Measurements from ENCODE around the gene HOXA4.

The HOXA4 gene

GRCh38 chr7:27110186-27111031 is 20.1 kb downstream of the HOXA4 start:
- peak overlapping the region; percentile 71 for H3K9ac ChIP-seq (ENCODE audit: low read length)
- no peaks in the 10 kb centered on the region for H3K27me3 ChIP-seq (ENCODE audit: control insufficient read depth, insufficient read depth, low read length)
- no peaks in the 10 kb centered on the region for H3K9me3 ChIP-seq (ENCODE audit: control insufficient read depth, low read length)
- peaks cover 58% of the 10 kb centered on the region for H3K4me1 ChIP-seq (ENCODE audit: control insufficient read depth, insufficient read depth, low read length)
- no peaks in the 10 kb centered on the region for H3K36me3 ChIP-seq (ENCODE audit: control insufficient read depth, insufficient read depth, low read length)
- peak overlapping the region; percentile 33 for H3K4me3 ChIP-seq (ENCODE audit: low read length)

DNA sequence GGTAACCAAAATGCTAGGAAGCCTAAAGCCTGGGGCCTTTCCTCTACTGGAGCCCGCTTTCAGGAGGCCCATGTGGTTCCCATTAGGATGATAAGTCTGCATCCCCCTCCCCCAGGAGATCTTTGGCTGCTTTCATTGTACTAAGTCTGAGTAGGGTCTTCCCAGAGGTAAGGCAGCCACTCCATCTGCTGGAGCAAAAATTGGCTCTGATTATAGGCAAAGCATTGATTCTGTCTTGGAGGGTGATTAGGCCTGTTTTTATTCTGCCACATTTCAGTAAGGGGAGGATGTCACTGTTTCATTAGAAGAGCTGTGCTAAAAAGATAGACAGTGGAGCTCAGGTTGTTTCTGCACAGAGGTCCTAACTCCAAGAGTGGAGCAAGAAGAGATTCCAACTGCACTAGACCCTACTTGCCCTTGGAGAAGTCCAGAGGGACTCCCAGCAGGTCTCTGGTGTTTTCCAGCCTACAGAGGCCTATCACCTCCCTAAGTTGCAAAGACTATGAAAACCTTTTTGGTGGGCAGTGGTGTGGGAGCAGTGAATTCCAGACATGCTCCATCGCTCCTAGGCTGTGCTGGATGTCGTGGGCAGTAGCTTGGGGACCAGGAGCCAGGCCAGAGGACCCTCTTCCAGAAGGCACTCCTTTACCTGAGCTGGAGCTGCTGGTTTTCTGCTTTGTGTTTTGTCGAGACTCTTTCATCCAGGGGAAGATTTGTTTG is 20.9 kb downstream of the HOXA4 start:
- H3K9me3 ChIP-seq (ENCODE audit: control insufficient read depth, low read length), result no peaks in the 10 kb centered on the region
- peaks cover 63% of the 10 kb centered on the region for H3K4me1 ChIP-seq (ENCODE audit: control insufficient read depth, insufficient read depth, low read length)
- H3K36me3 ChIP-seq (ENCODE audit: control insufficient read depth, insufficient read depth, low read length), result no peaks in the 10 kb centered on the region
- H3K27me3 ChIP-seq (ENCODE audit: control insufficient read depth, insufficient read depth, low read length), result no peaks in the 10 kb centered on the region
- no peak overlapping the region for H3K4me3 ChIP-seq (ENCODE audit: low read length)
- H3K9ac ChIP-seq (ENCODE audit: low read length), result peak overlapping the region; percentile 83

DNA sequence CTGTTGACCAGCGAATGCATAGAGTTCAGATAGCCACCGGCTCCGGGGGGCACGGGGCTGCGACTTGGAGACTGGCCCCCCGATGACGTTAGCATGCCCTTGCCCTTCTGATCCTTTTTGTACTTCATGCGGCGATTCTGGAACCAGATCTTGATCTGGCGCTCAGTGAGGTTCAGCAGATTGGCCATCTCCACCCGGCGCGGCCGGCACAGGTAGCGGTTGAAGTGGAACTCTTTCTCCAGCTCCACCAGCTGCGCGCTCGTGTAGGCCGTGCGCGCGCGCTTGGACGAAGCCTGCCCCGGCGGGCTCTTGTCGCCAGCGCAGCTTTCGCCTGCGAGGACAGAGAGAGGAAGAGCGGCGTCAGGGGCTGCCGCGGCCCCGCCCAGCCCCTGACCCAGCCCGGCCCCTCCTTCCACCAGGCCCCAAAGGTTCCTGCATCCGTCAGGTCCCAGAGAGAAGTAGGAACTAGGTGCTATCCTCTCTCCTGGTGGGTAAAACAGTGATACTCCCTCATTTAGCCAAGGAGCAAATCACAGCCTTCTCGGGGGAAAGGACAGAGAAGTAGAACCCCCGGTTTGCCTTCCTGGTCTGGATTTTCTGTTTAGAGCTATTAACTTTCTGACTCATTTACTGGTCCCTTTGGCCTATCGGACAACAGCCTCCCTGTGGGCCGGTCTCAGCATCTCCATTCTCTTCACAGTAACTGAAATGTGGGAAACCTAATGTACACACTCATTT is 22.0 kb downstream of the HOXA4 start:
- Histone ChIP-seq H3K4me3 (ENCODE audit: low read length) (peak overlapping the region; percentile 7), H3K36me3 (ENCODE audit: control insufficient read depth, insufficient read depth, low read length) (no peaks in the 10 kb centered on the region), H3K4me1 (ENCODE audit: control insufficient read depth, insufficient read depth, low read length) (peaks cover 65% of the 10 kb centered on the region), H3K9ac (ENCODE audit: low read length) (peak overlapping the region; percentile 83), H3K9me3 (ENCODE audit: control insufficient read depth, low read length) (no peaks in the 10 kb centered on the region), H3K27me3 (ENCODE audit: control insufficient read depth, insufficient read depth, low read length) (no peaks in the 10 kb centered on the region)

- Histone ChIP-seq H3K4me3 (ENCODE audit: low read length) (peak overlapping the region; percentile 10), H3K9me3 (ENCODE audit: control insufficient read depth, low read length) (no peaks in the 10 kb centered on the region), H3K9ac (ENCODE audit: low read length) (peak overlapping the region; percentile 83), H3K36me3 (ENCODE audit: control insufficient read depth, insufficient read depth, low read length) (no peaks in the 10 kb centered on the region), H3K4me1 (ENCODE audit: control insufficient read depth, insufficient read depth, low read length) (peaks cover 65% of the 10 kb centered on the region), H3K27me3 (ENCODE audit: control insufficient read depth, insufficient read depth, low read length) (no peaks in the 10 kb centered on the region)
Observed at GRCh38 chr7:27107391-27108381, 22.9 kb downstream of the HOXA4 start.

DNA sequence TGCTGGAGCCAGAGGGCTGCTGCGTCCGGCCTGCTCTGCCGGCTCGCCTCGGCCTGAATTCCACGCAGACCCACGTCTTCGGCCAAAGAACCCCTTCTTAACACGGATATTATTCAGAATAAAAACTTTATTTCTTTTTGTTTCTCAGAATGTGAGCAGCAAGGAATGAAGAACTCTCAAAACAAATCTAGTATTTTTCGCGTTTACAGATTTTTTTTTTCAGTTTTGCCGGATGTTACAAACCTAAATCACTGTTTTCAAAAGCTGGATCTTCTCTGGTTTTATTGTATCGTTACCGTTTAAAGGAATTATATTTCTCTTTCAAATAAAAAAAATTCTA is 23.7 kb downstream of the HOXA4 start:
- H3K9ac ChIP-seq (ENCODE audit: low read length), result peak overlapping the region; percentile 83

DNA sequence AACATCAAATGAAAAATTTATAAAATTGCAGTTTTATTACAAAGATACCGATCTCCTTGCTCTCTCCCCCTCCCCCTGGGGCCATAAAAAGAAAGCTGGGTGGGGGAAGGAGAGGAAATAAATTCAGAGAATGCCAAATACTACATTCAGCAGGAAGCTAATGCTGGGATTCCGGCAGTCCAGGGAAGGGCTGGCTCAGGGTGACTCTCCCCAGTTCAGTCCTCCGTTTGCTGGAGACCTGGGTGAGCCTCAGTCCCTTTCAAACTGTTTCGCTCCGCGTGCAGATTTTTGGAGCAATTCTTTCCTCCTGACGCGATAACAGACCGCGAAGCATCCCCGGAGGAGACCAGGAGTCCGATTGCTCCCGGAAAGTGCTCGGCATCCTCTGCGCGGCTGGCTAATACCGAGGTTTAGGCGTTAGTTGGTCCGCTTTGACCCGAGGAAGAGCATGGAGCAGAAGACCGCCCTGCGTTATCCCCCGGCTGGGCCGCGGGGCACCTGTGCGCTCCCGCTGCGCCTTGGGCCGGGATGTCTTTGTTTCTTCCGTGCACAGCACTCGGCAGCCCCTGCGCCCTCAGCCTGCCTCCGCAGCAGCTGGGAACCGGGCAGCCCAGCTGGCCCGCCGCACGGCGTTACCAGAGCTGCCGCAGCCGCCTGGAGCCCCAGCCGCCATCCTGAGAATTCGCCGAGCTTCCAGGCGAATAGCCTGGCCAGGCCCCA is 24.2 kb downstream of the HOXA4 start:
- no peaks in the 10 kb centered on the region for H3K9me3 ChIP-seq (ENCODE audit: control insufficient read depth, low read length)
- peak overlapping the region; percentile 83 for H3K9ac ChIP-seq (ENCODE audit: low read length)
- peak overlapping the region; percentile 33 for H3K4me3 ChIP-seq (ENCODE audit: low read length)
- H3K4me1 ChIP-seq (ENCODE audit: control insufficient read depth, insufficient read depth, low read length), result peaks cover 53% of the 10 kb centered on the region
- H3K36me3 ChIP-seq (ENCODE audit: control insufficient read depth, insufficient read depth, low read length), result no peaks in the 10 kb centered on the region
- H3K27me3 ChIP-seq (ENCODE audit: control insufficient read depth, insufficient read depth, low read length), result no peaks in the 10 kb centered on the region

More for the DNA sequence above, 23.7 kb downstream of the HOXA4 start:
- H3K27me3 ChIP-seq (ENCODE audit: control insufficient read depth, insufficient read depth, low read length), result no peaks in the 10 kb centered on the region
- H3K9me3 ChIP-seq (ENCODE audit: control insufficient read depth, low read length), result no peaks in the 10 kb centered on the region
- no peaks in the 10 kb centered on the region for H3K36me3 ChIP-seq (ENCODE audit: control insufficient read depth, insufficient read depth, low read length)
- peak overlapping the region; percentile 33 for H3K4me3 ChIP-seq (ENCODE audit: low read length)
- H3K4me1 ChIP-seq (ENCODE audit: control insufficient read depth, insufficient read depth, low read length), result peaks cover 58% of the 10 kb centered on the region

- Histone ChIP-seq H3K9me3 (ENCODE audit: control insufficient read depth, low read length) (no peaks in the 10 kb centered on the region), H3K9ac (ENCODE audit: low read length) (peak overlapping the region; percentile 83), H3K36me3 (ENCODE audit: control insufficient read depth, insufficient read depth, low read length) (no peaks in the 10 kb centered on the region), H3K27me3 (ENCODE audit: control insufficient read depth, insufficient read depth, low read length) (no peaks in the 10 kb centered on the region), H3K4me3 (ENCODE audit: low read length) (no peak overlapping the region), H3K4me1 (ENCODE audit: control insufficient read depth, insufficient read depth, low read length) (peaks cover 52% of the 10 kb centered on the region)
Observed at GRCh38 chr7:27105301-27106031, 25.1 kb downstream of the HOXA4 start.

- no peaks in the 10 kb centered on the region for H3K9me3 ChIP-seq (ENCODE audit: control insufficient read depth, low read length)
- no peaks in the 10 kb centered on the region for H3K36me3 ChIP-seq (ENCODE audit: control insufficient read depth, insufficient read depth, low read length)
- peak overlapping the region; percentile 86 for H3K9ac ChIP-seq (ENCODE audit: low read length)
- H3K4me3 ChIP-seq (ENCODE audit: low read length), result no peak overlapping the region
- peaks cover 52% of the 10 kb centered on the region for H3K4me1 ChIP-seq (ENCODE audit: control insufficient read depth, insufficient read depth, low read length)
- H3K27me3 ChIP-seq (ENCODE audit: control insufficient read depth, insufficient read depth, low read length), result no peaks in the 10 kb centered on the region
Observed at GRCh38 chr7:27104341-27105058, 26.1 kb downstream of the HOXA4 start.

DNA sequence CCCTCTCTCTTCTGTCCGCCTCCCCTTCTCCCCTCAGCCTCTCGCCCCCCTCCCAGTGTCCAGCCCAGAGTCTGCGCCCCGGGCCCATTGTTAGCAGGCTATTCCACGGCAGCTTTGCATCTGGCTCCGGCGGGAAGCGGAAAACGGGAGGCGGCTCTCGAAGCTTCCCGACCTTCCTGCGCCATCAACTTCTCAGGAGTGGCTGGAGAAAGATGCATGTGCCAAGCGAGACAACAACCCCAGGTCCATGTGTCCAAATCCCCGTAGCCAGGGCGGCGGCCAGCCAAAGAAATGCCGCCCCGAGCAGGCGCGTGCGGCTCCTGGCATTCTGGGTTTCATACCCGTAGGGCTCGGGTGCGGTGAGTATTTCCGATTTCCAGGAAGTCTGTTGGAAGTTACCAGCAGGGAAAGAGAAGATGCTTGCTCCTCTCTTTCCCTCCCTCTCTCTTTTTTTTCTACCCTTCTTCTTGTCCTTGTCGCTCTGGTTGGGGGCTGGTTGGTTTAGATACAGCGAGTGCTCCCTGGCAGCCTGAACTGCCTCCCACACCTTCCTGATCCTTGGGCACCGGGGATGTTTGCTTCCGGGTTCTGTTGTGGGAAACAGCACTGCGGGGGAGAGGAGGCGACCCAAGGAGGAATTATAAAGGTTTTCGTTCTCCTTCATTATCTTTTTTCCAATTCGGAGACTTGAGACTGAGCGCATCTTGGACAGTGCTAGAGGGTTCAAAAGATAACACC is 26.9 kb downstream of the HOXA4 start:
- peak overlapping the region; percentile 86 for H3K9ac ChIP-seq (ENCODE audit: low read length)

More for the DNA sequence above, 26.9 kb downstream of the HOXA4 start:
- H3K4me1 ChIP-seq (ENCODE audit: control insufficient read depth, insufficient read depth, low read length), result peaks cover 47% of the 10 kb centered on the region
- H3K4me3 ChIP-seq (ENCODE audit: low read length), result peak overlapping the region; percentile 61
- no peaks in the 10 kb centered on the region for H3K36me3 ChIP-seq (ENCODE audit: control insufficient read depth, insufficient read depth, low read length)
- H3K9me3 ChIP-seq (ENCODE audit: control insufficient read depth, low read length), result no peaks in the 10 kb centered on the region
- H3K27me3 ChIP-seq (ENCODE audit: control insufficient read depth, insufficient read depth, low read length), result no peaks in the 10 kb centered on the region
